HG03097 (cell line): Measurements from ENCODE around the gene CCAR1.
"Not testable (repeated sequence)": the region's sequence is repeated elsewhere in the genome, so short reads cannot be mapped to it uniquely, and the experiment has no call there.

Experiments used
- ATAC-seq: cut with Tn5 transposase; IDR thresholded peaks from one replicate; pipeline ENCODE4 v1.9.1; 2021; ENCODE audit not compliant: unreplicated experiment, low FRiP score

CCAR1 gene

GRCh38 chr10:68822626-68823025 lies 101.6 kb downstream of the CCAR1 start:
- ATAC-seq: not testable (repeated sequence)

- ATAC-seq: no peak
Observed at GRCh38 chr10:68826764-68827591, 105.9 kb downstream of the CCAR1 start, which contains the start of gene STOX1. TSS of gene STOX1 (plus strand) at chr10:68827531. CDS start at chr10:68827624, 93 bp downstream.

GRCh38 chr10:68827592-68827959 lies 106.5 kb downstream of the CCAR1 start:
- ATAC-seq: not testable (repeated sequence)

GRCh38 chr10:68828083-68828601 lies 107.1 kb downstream of the CCAR1 start:
- ATAC-seq: not testable (repeated sequence)

- no peak for ATAC-seq
Observed at GRCh38 chr10:68828833-68829232, 107.8 kb downstream of the CCAR1 start.

- ATAC-seq: no peak
Observed at GRCh38 chr10:68829521-68829920, 108.5 kb downstream of the CCAR1 start.

GRCh38 chr10:68829952-68830351 lies 108.9 kb downstream of the CCAR1 start:
- ATAC-seq: no peak

- ATAC-seq: no peak
Observed at GRCh38 chr10:68831961-68832455, 111.0 kb downstream of the CCAR1 start.

GRCh38 chr10:68832601-68833000 lies 111.6 kb downstream of the CCAR1 start:
- ATAC-seq: no peak

GRCh38 chr10:68837626-68838322 lies 116.7 kb downstream of the CCAR1 start:
- no peak for ATAC-seq

- ATAC-seq: not testable (repeated sequence)
Observed at GRCh38 chr10:68840650-68841049, 119.6 kb downstream of the CCAR1 start.
